NCI-H1694 treated with DMSO at 0.1 percent for 48 hours (cell line): ENCODE measurements around the gene DNAH2.
A peak's percentile ranks its signal among the peaks of the same experiment; 100 is the strongest.

Source experiments
- DNase-seq: peaks from one replicate; lab custom pipeline; 2025; lab: John Stamatoyannopoulos, UW

The DNAH2 gene

GRCh38 chr17:7716901-7717755, at the start of gene DNAH2:
Gene DNAH2, plus strand, starts transcription at chr17:7717744. Its CDS starts 1,991 bp downstream, at chr17:7719735.
- peak; percentile 97 for DNase-seq

- no peak for DNase-seq
These were observed 49.1 kb upstream of the DNAH2 start for GRCh38 chr17:7668482-7668881.

GRCh38 chr17:7673239-7673638, 44.3 kb upstream of the DNAH2 start:
- DNase-seq, result peak; percentile 12

GRCh38 chr17:7674934-7675333, 42.6 kb upstream of the DNAH2 start:
- DNase-seq, result no peak

GRCh38 chr17:7676533-7676932, 41.0 kb upstream of the DNAH2 start:
- no peak for DNase-seq

GRCh38 chr17:7677388-7678067, 40.0 kb upstream of the DNAH2 start:
- DNase-seq, result no peak

- DNase-seq, result no peak
These were observed 32.6 kb upstream of the DNAH2 start for GRCh38 chr17:7684851-7685532.

- peak; percentile 94 for DNase-seq
These were observed 31.9 kb upstream of the DNAH2 start for GRCh38 chr17:7685533-7686221.

GRCh38 chr17:7686222-7687071, 31.1 kb upstream of the DNAH2 start:
- peak; percentile 94 for DNase-seq

GRCh38 chr17:7687072-7687907, 30.3 kb upstream of the DNAH2 start, which contains the start of gene TP53:
Gene TP53, minus strand, starts transcription at chr17:7687490. Its CDS starts 10,896 bp downstream, at chr17:7676594.
- peak; percentile 91 for DNase-seq

GRCh38 chr17:7687908-7688807, 29.4 kb upstream of the DNAH2 start, which contains the start of gene WRAP53:
Gene WRAP53, plus strand, starts transcription at chr17:7688477. Its CDS starts 172 bp downstream, at chr17:7688649.
- peak; percentile 99 for DNase-seq

- DNase-seq, result no peak
These were observed 28.7 kb upstream of the DNAH2 start for GRCh38 chr17:7688808-7689316.

GRCh38 chr17:7695586-7695985, 22.0 kb upstream of the DNAH2 start:
- no peak for DNase-seq

- DNase-seq, result no peak
These were observed 19.5 kb upstream of the DNAH2 start for GRCh38 chr17:7697828-7698588.

- DNase-seq, result no peak
These were observed 17.0 kb upstream of the DNAH2 start for GRCh38 chr17:7700510-7700909.

- no peak for DNase-seq
These were observed 15.9 kb upstream of the DNAH2 start for GRCh38 chr17:7701681-7702080.

- no peak for DNase-seq
These were observed 14.8 kb upstream of the DNAH2 start for GRCh38 chr17:7702776-7703175.
